ENCODE data around the gene RYR2.
"Not testable (repeated sequence)": the region's sequence is repeated elsewhere in the genome, so short reads cannot be mapped to it uniquely, and the experiment has no call there.

Gene RYR2

GRCh38 chr1:237358555-237358954 is 316.6 kb downstream of the RYR2 start:
- Mint-ChIP-seq H3K4me3 (no peak overlapping the region), H3K27me3 (peaks cover 0 to 18% of the 10 kb centered on the region in 2 donors), H3K9me3 (no peaks in the 10 kb centered on the region), H3K27ac (no peak overlapping the region), H3K36me3 (ENCODE audit: insufficient read depth) (no peaks in the 10 kb centered on the region), H3K4me1 (ENCODE audit: low read depth in 2 of 2) (no peaks in the 10 kb centered on the region)
- no peak for DNase-seq
- ATAC-seq (replicated peaks), result no peak

GRCh38 chr1:237367758-237368157 is 325.8 kb downstream of the RYR2 start:
- Mint-ChIP-seq H3K4me1 (ENCODE audit: low read depth in 2 of 2) (no peaks in the 10 kb centered on the region), H3K27ac (no peak overlapping the region), H3K36me3 (ENCODE audit: insufficient read depth) (no peaks in the 10 kb centered on the region), H3K4me3 (no peak overlapping the region), H3K9me3 (no peaks in the 10 kb centered on the region), H3K27me3 (peaks cover 0 to 13% of the 10 kb centered on the region in 2 donors)
- DNase-seq (no peak), ATAC-seq (replicated peaks) (no peak)

GRCh38 chr1:237371477-237371876 is 329.5 kb downstream of the RYR2 start:
- ATAC-seq (replicated peaks); H3K4me1 Mint-ChIP-seq (ENCODE audit: low read depth in 2 of 2); H3K27ac Mint-ChIP-seq; H3K36me3 Mint-ChIP-seq (ENCODE audit: insufficient read depth); H3K27me3 Mint-ChIP-seq; DNase-seq; H3K9me3 Mint-ChIP-seq; H3K4me3 Mint-ChIP-seq: not testable (repeated sequence)

- Mint-ChIP-seq H3K36me3 (ENCODE audit: insufficient read depth) (no peaks in the 10 kb centered on the region), H3K27me3 (peaks cover 0 to 11% of the 10 kb centered on the region in 2 donors), H3K9me3 (no peaks in the 10 kb centered on the region), H3K4me1 (ENCODE audit: low read depth in 2 of 2) (no peaks in the 10 kb centered on the region), H3K4me3 (no peak overlapping the region), H3K27ac (peak overlapping the region in 1 of 2 donors; percentile 1)
- DNase-seq (no peak), ATAC-seq (replicated peaks) (no peak)
Observed at GRCh38 chr1:237383791-237384190, 341.8 kb downstream of the RYR2 start.

GRCh38 chr1:237384213-237384612 is 342.2 kb downstream of the RYR2 start:
- DNase-seq (no peak), ATAC-seq (replicated peaks) (no peak)
- Mint-ChIP-seq H3K9me3 (no peaks in the 10 kb centered on the region), H3K4me1 (ENCODE audit: low read depth in 2 of 2) (no peaks in the 10 kb centered on the region), H3K27me3 (peaks cover 0 to 15% of the 10 kb centered on the region in 2 donors), H3K4me3 (no peak overlapping the region), H3K27ac (peak overlapping the region in 1 of 2 donors; percentile 1), H3K36me3 (ENCODE audit: insufficient read depth) (no peaks in the 10 kb centered on the region)

GRCh38 chr1:237386362-237387143 is 344.6 kb downstream of the RYR2 start:
- no peaks in the 10 kb centered on the region for H3K36me3 Mint-ChIP-seq (ENCODE audit: insufficient read depth)
- no peaks in the 10 kb centered on the region for H3K4me1 Mint-ChIP-seq (ENCODE audit: low read depth in 2 of 2)
- H3K27me3 Mint-ChIP-seq, result peaks cover 0 to 24% of the 10 kb centered on the region in 2 donors
- H3K27ac Mint-ChIP-seq, result no peak overlapping the region
- DNase-seq (no peak), ATAC-seq (replicated peaks) (no peak)
- H3K4me3 Mint-ChIP-seq, result no peak overlapping the region
- no peaks in the 10 kb centered on the region for H3K9me3 Mint-ChIP-seq

- H3K4me1 Mint-ChIP-seq (ENCODE audit: low read depth in 2 of 2), result no peaks in the 10 kb centered on the region
- H3K27me3 Mint-ChIP-seq, result peaks cover 0 to 24% of the 10 kb centered on the region in 2 donors
- H3K27ac Mint-ChIP-seq, result no peak overlapping the region
- no peaks in the 10 kb centered on the region for H3K36me3 Mint-ChIP-seq (ENCODE audit: insufficient read depth)
- H3K9me3 Mint-ChIP-seq, result no peaks in the 10 kb centered on the region
- ATAC-seq (replicated peaks), result no peak
- no peak overlapping the region for H3K4me3 Mint-ChIP-seq
- DNase-seq, result no peak
Observed at GRCh38 chr1:237387144-237387505, 345.1 kb downstream of the RYR2 start.

- Mint-ChIP-seq H3K4me3 (no peak overlapping the region), H3K4me1 (ENCODE audit: low read depth in 2 of 2) (no peaks in the 10 kb centered on the region), H3K36me3 (ENCODE audit: insufficient read depth) (no peaks in the 10 kb centered on the region), H3K27me3 (peaks cover 10 to 19% of the 10 kb centered on the region in 2 donors), H3K27ac (no peak overlapping the region), H3K9me3 (no peaks in the 10 kb centered on the region)
- DNase-seq, result no peak
- no peak for ATAC-seq (replicated peaks)
Observed at GRCh38 chr1:237390823-237391222, 348.8 kb downstream of the RYR2 start.

- Mint-ChIP-seq H3K27ac (no peak overlapping the region), H3K36me3 (ENCODE audit: insufficient read depth) (no peaks in the 10 kb centered on the region), H3K4me1 (ENCODE audit: low read depth in 2 of 2) (no peaks in the 10 kb centered on the region), H3K4me3 (no peak overlapping the region), H3K9me3 (no peaks in the 10 kb centered on the region), H3K27me3 (peaks cover 14 to 21% of the 10 kb centered on the region in 2 donors)
- no peak for DNase-seq
- ATAC-seq (replicated peaks), result no peak
Observed at GRCh38 chr1:237393632-237394031, 351.6 kb downstream of the RYR2 start.

GRCh38 chr1:237394281-237394680 is 352.3 kb downstream of the RYR2 start:
- Mint-ChIP-seq H3K27ac (no peak overlapping the region), H3K4me1 (ENCODE audit: low read depth in 2 of 2) (no peaks in the 10 kb centered on the region), H3K36me3 (ENCODE audit: insufficient read depth) (no peaks in the 10 kb centered on the region), H3K27me3 (peaks cover 14 to 16% of the 10 kb centered on the region in 2 donors), H3K9me3 (no peaks in the 10 kb centered on the region), H3K4me3 (no peak overlapping the region)
- DNase-seq (no peak), ATAC-seq (replicated peaks) (no peak)

GRCh38 chr1:237396426-237396825 is 354.4 kb downstream of the RYR2 start:
- Mint-ChIP-seq H3K4me3 (no peak overlapping the region), H3K27me3 (peaks cover 8 to 14% of the 10 kb centered on the region in 2 donors), H3K27ac (no peak overlapping the region), H3K36me3 (ENCODE audit: insufficient read depth) (no peaks in the 10 kb centered on the region), H3K4me1 (ENCODE audit: low read depth in 2 of 2) (no peaks in the 10 kb centered on the region), H3K9me3 (no peaks in the 10 kb centered on the region)
- DNase-seq (no peak), ATAC-seq (replicated peaks) (no peak)

GRCh38 chr1:237398751-237399150 is 356.8 kb downstream of the RYR2 start:
- no peak overlapping the region for H3K4me3 Mint-ChIP-seq
- no peaks in the 10 kb centered on the region for H3K36me3 Mint-ChIP-seq (ENCODE audit: insufficient read depth)
- DNase-seq (no peak), ATAC-seq (replicated peaks) (no peak)
- H3K27me3 Mint-ChIP-seq, result peaks cover 8 to 14% of the 10 kb centered on the region in 2 donors
- H3K27ac Mint-ChIP-seq, result no peak overlapping the region
- H3K4me1 Mint-ChIP-seq (ENCODE audit: low read depth in 2 of 2), result no peaks in the 10 kb centered on the region
- H3K9me3 Mint-ChIP-seq, result peaks cover 0 to 8% of the 10 kb centered on the region in 2 donors

- H3K4me3 Mint-ChIP-seq, result no peak overlapping the region
- DNase-seq, result no peak
- no peaks in the 10 kb centered on the region for H3K36me3 Mint-ChIP-seq (ENCODE audit: insufficient read depth)
- ATAC-seq (replicated peaks), result no peak
- H3K27me3 Mint-ChIP-seq, result no peaks in the 10 kb centered on the region
- peaks cover 0 to 5% of the 10 kb centered on the region in 2 donors for H3K4me1 Mint-ChIP-seq (ENCODE audit: low read depth in 2 of 2)
- H3K9me3 Mint-ChIP-seq, result peaks cover 0 to 8% of the 10 kb centered on the region in 2 donors
- peak overlapping the region in 1 of 2 donors; percentile 45 for H3K27ac Mint-ChIP-seq
Observed at GRCh38 chr1:237405912-237406311, 363.9 kb downstream of the RYR2 start.

- Mint-ChIP-seq H3K4me1 (ENCODE audit: low read depth in 2 of 2) (peaks cover 7 to 21% of the 10 kb centered on the region in 2 donors), H3K27me3 (no peaks in the 10 kb centered on the region), H3K9me3 (no peaks in the 10 kb centered on the region), H3K4me3 (peak overlapping the region; percentile 44 to 54), H3K27ac (peak overlapping the region; percentile 17 to 88), H3K36me3 (ENCODE audit: insufficient read depth) (no peaks in the 10 kb centered on the region)
- DNase-seq (peak; percentile 32 to 46 (median 32)), ATAC-seq (replicated peaks) (peak; percentile 100)
Observed at GRCh38 chr1:237411621-237412020, 369.6 kb downstream of the RYR2 start.
